PC-3 (cell line): ENCODE results near the gene TEX12.

Experiments used
- CTCF ChIP-seq: fragments of 300-600 bp; sonication (generic); conservative IDR thresholded peaks from 2 replicates; pipeline ENCODE4 v1.5.1; 2017; ENCODE audit warnings: antibody characterized with exemption, low read depth, mild to moderate bottlenecking, low read length
- EZH2 ChIP-seq: fragments of 300-600 bp; sonication (generic); IDR thresholded peaks from one replicate; pipeline ENCODE4 v1.6.1; 2017; ENCODE audit warnings: antibody characterized with exemption, mild to moderate bottlenecking, low read length; ENCODE audit not compliant: unreplicated experiment
- EZH2phosphoT487 ChIP-seq: fragments of 300-600 bp; sonication (generic); IDR thresholded peaks from 2 replicates; pipeline ENCODE4 v1.6.1; 2018; ENCODE audit warnings: mild to moderate bottlenecking, antibody characterized with exemption, low read length, borderline replicate concordance

DNA sequence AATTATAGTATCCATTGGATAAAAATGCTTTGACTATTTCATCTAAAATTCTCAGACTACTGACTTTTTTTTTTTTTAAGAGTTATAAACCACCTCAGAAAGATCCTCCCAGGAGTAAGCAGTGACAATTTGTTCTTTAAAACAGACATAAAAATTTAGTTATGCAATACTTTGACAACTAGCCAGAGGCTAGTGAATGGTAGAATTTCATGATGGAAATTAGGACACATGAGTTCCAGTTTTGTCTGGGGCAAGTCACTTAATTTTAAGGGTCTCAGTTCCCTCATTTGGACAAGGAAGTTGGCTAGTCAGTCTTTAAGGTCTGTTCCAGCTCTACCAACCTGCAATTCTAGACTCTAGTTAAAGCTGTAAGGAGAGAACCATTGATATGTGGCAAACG is 6.2 kb upstream of the TEX12 start:
- TF ChIP-seq CTCF (no peak), EZH2 (no peak), EZH2phosphoT487 (no peak)
